Endothelial cell of umbilical vein (primary cell): ENCODE data around the gene CHST14. TPM values are rescaled to one million over a fixed set of nuclear protein-coding genes. Genes with fewer than 3 reads are reported as not detected.

ENCODE experiments used
- Bru-seq: library from RNA; stranded (reverse); fragments of 400-500 nt; gene quantifications from one replicate; lab custom pipeline; 2021; lab: Mats Ljungman, UMichigan
- BruChase-seq, 2 experiments: library from RNA; stranded (reverse); fragments of 400-500 nt; gene quantifications; one replicate each; lab custom pipeline; 2021; lab: Mats Ljungman, UMichigan
- BruUV-seq: library from RNA; stranded (reverse); fragments of 400-500 nt; replicated peaks from 2 replicates; lab custom pipeline; 2021; lab: Mats Ljungman, UMichigan
- CTCF ChIA-PET: fragments of 300-600, 350-600 bp; sonication (Branson Sonifier 250); formaldehyde crosslinking; loops from one replicate; lab custom pipeline; 2021; ENCODE audit warnings: antibody characterized with exemption, inconsistent platforms; lab: Charles Lee
- POLR2A ChIA-PET: fragments of 300-600, 350-600 bp; sonication (Branson Sonifier 250); formaldehyde crosslinking; loops from one replicate; lab custom pipeline; 2021; ENCODE audit warnings: antibody characterized with exemption, inconsistent platforms; lab: Charles Lee
- DNase-seq: peaks from one replicate; pipeline ENCODE4 v3.0.0-alpha.2; 2011; ENCODE audit warnings: low read depth, low spot score
- FAIRE-seq: peaks from 2 replicates; lab custom pipeline; 2011; peaks lifted over from hg19 to GRCh38; lab: Jason Lieb, UNC
- H2AFZ ChIP-seq: 2 replicates; pipeline ENCODE4 v1.6.0; 2012; ENCODE audit warnings: low read depth, low read length, control low read depth, inconsistent platforms
- H3K27ac ChIP-seq: 2 replicates; pipeline ENCODE4 v1.5.1; 2011; ENCODE audit warnings: low read depth, mild to moderate bottlenecking, control low read depth, low read length, moderate library complexity; ENCODE audit not compliant: insufficient read depth
- H3K27me3 ChIP-seq, 2 experiments: 2 replicates each; pipeline versions ENCODE4 v1.6.0 to v1.6.1; 2011; ENCODE audit warnings: low read length in 2 of 2, mixed read lengths in 1 of 2; ENCODE audit not compliant: control insufficient read depth in 2 of 2, insufficient read depth in 2 of 2
- H3K36me3 ChIP-seq, 2 experiments: 2 replicates in 1 of 2; 3 replicates in 1 of 2; pipeline ENCODE4 v1.5.1; 2011; ENCODE audit warnings: low read length in 2 of 2, mild to moderate bottlenecking in 1 of 2, moderate library complexity in 1 of 2; ENCODE audit not compliant: control insufficient read depth in 2 of 2, insufficient read depth in 2 of 2; ENCODE audit errors: extremely low read depth in 1 of 2
- H3K4me1 ChIP-seq: 3 replicates; pipeline ENCODE4 v1.5.1; 2011; ENCODE audit warnings: mild to moderate bottlenecking, low read length; ENCODE audit not compliant: control insufficient read depth, insufficient read depth; ENCODE audit errors: extremely low read depth
- H3K4me2 ChIP-seq: 2 replicates; pipeline ENCODE4 v1.6.1; 2011; ENCODE audit warnings: low read length, control low read depth, mixed read lengths; ENCODE audit not compliant: insufficient read depth
- H3K4me3 ChIP-seq, 3 experiments: fragments of 200-600 bp in 1 of 3; sonication (generic), shearing (Covaris generic) in 1 of 3; replicated peaks in 1 of 3; 2 replicates each; pipeline ENCODE4 v1.5.1; 2011 to 2016; ENCODE audit warnings: control low read depth in 3 of 3, low read length in 3 of 3, mild to moderate bottlenecking in 2 of 3, inconsistent platforms in 1 of 3, low read depth in 1 of 3, moderate library complexity in 1 of 3; ENCODE audit not compliant: insufficient read depth in 1 of 3
- H3K79me2 ChIP-seq: 2 replicates; pipeline ENCODE4 v1.6.0; 2012; ENCODE audit warnings: low read length, inconsistent platforms; ENCODE audit not compliant: control insufficient read depth, insufficient read depth
- H3K9ac ChIP-seq: replicated peaks from 2 replicates; pipeline ENCODE3; 2011; ENCODE audit warnings: low read length, control low read depth; ENCODE audit not compliant: insufficient read depth; ENCODE audit errors: extremely low read depth
- H3K9me1 ChIP-seq: replicated peaks from 3 replicates; pipeline ENCODE4 v1.6.0; 2011; ENCODE audit warnings: mild to moderate bottlenecking, low read length; ENCODE audit not compliant: control insufficient read depth, insufficient read depth; ENCODE audit errors: extremely low read depth
- H3K9me3 ChIP-seq: replicated peaks from 2 replicates; pipeline ENCODE4 v1.5.1; 2012; ENCODE audit warnings: low read length, inconsistent platforms; ENCODE audit not compliant: control insufficient read depth, insufficient read depth
- H4K20me1 ChIP-seq: replicated peaks from 2 replicates; pipeline ENCODE3; 2011; ENCODE audit warnings: mild to moderate bottlenecking, low read length; ENCODE audit not compliant: control insufficient read depth, insufficient read depth; ENCODE audit errors: extremely low read depth
- CTCF ChIP-seq, 2 donors: IDR thresholded peaks; 1 replicate in 1 of 2; 2 replicates in 1 of 2; pipeline ENCODE4 v1.5.1; 2011; ENCODE audit warnings: low read length in 2 of 2, mild to moderate bottlenecking in 2 of 2, moderate library complexity in 2 of 2, control low read depth in 1 of 2, inconsistent platforms in 1 of 2, low read depth in 1 of 2; ENCODE audit not compliant: insufficient read depth in 1 of 2; ENCODE audit errors: extremely low read depth in 1 of 2
- POLR2A ChIP-seq: IDR thresholded peaks from 2 replicates; pipeline ENCODE4 v1.6.1; 2012; ENCODE audit warnings: low read depth, mild to moderate bottlenecking, control low read depth, low read length
- dilution Hi-C: fragments of 300-500 bp; cut with MboI; formaldehyde crosslinking; loops from one replicate; pipeline ENCODE4 v1.15.0; 2019; ENCODE audit warnings: low sequenced_read_pairs; ENCODE audit not compliant: extremely low pct_ligation_motif_present
- intact Hi-C: fragments of 100-400 bp; cut with micrococcal nuclease; formaldehyde crosslinking; loops from one replicate; pipeline ENCODE4 v1.10.0; 2022
- long read RNA-seq: library from polyadenylated mRNA; stranded (forward); transcript quantifications from one replicate; pipeline ENCODE4 v2.0.0, GENCODE V29; 2021
- polyA minus RNA-seq, 3 experiments: library from RNA; depleted of rRNA, polyadenylated mRNA; stranded (reverse); fragments of >200 nt; gene quantifications; 1 replicate in 1 of 3; 2 replicates in 2 of 3; pipeline ENCODE4 v1.2.3, GENCODE V29; 2011
- polyA plus RNA-seq, 4 experiments: library from polyadenylated mRNA; depleted of rRNA in 3 of 4; stranded (reverse) in 3 of 4; unstranded in 1 of 4; fragments of >200 nt; gene quantifications; 2 replicates each; pipeline versions ENCODE4 v1.2.1 to v1.2.3, GENCODE V29; 2011 to 2012; ENCODE audit warnings: missing spikeins in 1 of 4
- total RNA-seq: library from RNA; stranded (reverse); gene quantifications from 2 replicates; pipeline ENCODE4 v1.2.3, GENCODE V29; 2021

Gene CHST14
- total RNA-seq (45.9 and 49.2 TPM in 2 replicates), polyA plus RNA-seq (35.1 and 38.3 TPM in 2 replicates), polyA minus RNA-seq (26.0 and 27.5 TPM in 2 replicates), Bru-seq, nascent RNA (percentile 54 among the genes with signal in this experiment), BruChase-seq, experiment 1, labeled RNA remaining after a 6-hour chase (percentile 91 among the genes with signal in this experiment), BruChase-seq, experiment 2, labeled RNA remaining after a 2-hour chase (percentile 73 among the genes with signal in this experiment)
- polyA plus RNA-seq (2011; cell fraction: cytosol; rRNA removed) = 31.4 and 31.9 TPM in 2 replicates
- 10.7 and 13.2 TPM in 2 replicates for polyA plus RNA-seq (2011; cell fraction: nucleus; rRNA removed)
- polyA plus RNA-seq (2012) = 32.1 and 34.2 TPM in 2 replicates
- polyA minus RNA-seq (2011; cell fraction: cytosol; rRNA and poly(A)+ RNA removed) = 5.3 TPM
- 4.1 and 4.8 TPM in 2 replicates for polyA minus RNA-seq (2011; cell fraction: nucleus; rRNA and poly(A)+ RNA removed)
- long read RNA-seq, transcript CHST14-201 (1 exons, 3,574 nt) = major isoform, 48 of 48 reads
- long read RNA-seq, partial matches to known transcripts = 0 of 48 reads
- long read RNA-seq, other reads (novel, unspliced or antisense) = 0 of 48 reads

GRCh38 chr15:40470423-40471104 lies at the start of gene CHST14:
TSS of gene CHST14 (plus strand) at chr15:40470984. CDS start at chr15:40471214, 230 bp downstream.
- peak; percentile 57 for FAIRE-seq
- DNase-seq = peak; percentile 58

More at GRCh38 chr15:40470423-40471104, at the start of gene CHST14:
- CTCF ChIA-PET = interaction anchor here (1.2 to 2.0 kb wide), 2 partner anchors 28 to 36 kb away, joined by 4 to 6 read pairs; no protein-coding TSS in a partner anchor
- Histone ChIP-seq H3K27me3 (no peaks in the 10 kb centered on the region), H3K4me2 (peak within 1 kb of the TSS; percentile 40), H3K27ac (peak within 1 kb of the TSS; percentile 0), H3K9ac (peak within 1 kb of the TSS; percentile 65), H4K20me1 (no peaks in the 10 kb centered on the region), H3K4me3 (peak within 1 kb of the TSS; percentile 19 to 66 (median 64)), H3K4me1 (peaks cover 6% of the 10 kb centered on the region), H2AFZ (peak within 1 kb of the TSS; percentile 76), H3K36me3 (peaks cover 0 to 2% of the 10 kb centered on the region in 2 experiments), H3K9me1 (no peaks in the 10 kb centered on the region), H3K79me2 (no peaks in the 10 kb centered on the region), H3K9me3 (no peaks in the 10 kb centered on the region)
- TSS peak; percentile 17 for BruUV-seq
- POLR2A ChIA-PET = no interaction called here
- dilution Hi-C loops = no loop called here
- intact Hi-C loops = loop anchor here (2.0 kb wide), 2 partner anchors 30 to 36 kb away; partner anchors contain the start of gene BAHD1
- TF ChIP-seq CTCF (IDR thresholded peaks at IDR 0.05; ENCODE audit: extremely low read depth in 1 of 2, insufficient read depth in 1 of 2, low read depth in 1 of 2, low read length in 2 of 2) = no peak
- peak; percentile 48 for TF ChIP-seq POLR2A
